HL-60 (cell line): ENCODE data around the gene KRT73.

Source experiments
- GABPA ChIP-seq: IDR thresholded peaks from 2 replicates; pipeline ENCODE4 v1.6.1; 2012; ENCODE audit warnings: low read depth
- POLR2AphosphoS5 ChIP-seq: IDR thresholded peaks from 2 replicates; pipeline ENCODE4 v1.6.1; 2012; ENCODE audit warnings: low read depth
- REST ChIP-seq: IDR thresholded peaks from 2 replicates; pipeline ENCODE4 v1.6.1; 2012; ENCODE audit warnings: low read depth; ENCODE audit not compliant: insufficient replicate concordance
- SPI1 ChIP-seq: IDR thresholded peaks from 2 replicates; pipeline ENCODE4 v1.6.1; 2012; ENCODE audit warnings: low read depth, mild to moderate bottlenecking, borderline replicate concordance
- TF ChIP-seq, protein P1 (sequence below): IDR thresholded peaks from one replicate; pipeline ENCODE4 v1.5.1; 2011; ENCODE audit warnings: low read length, control low read depth, inconsistent platforms; ENCODE audit not compliant: insufficient read depth

DNA sequence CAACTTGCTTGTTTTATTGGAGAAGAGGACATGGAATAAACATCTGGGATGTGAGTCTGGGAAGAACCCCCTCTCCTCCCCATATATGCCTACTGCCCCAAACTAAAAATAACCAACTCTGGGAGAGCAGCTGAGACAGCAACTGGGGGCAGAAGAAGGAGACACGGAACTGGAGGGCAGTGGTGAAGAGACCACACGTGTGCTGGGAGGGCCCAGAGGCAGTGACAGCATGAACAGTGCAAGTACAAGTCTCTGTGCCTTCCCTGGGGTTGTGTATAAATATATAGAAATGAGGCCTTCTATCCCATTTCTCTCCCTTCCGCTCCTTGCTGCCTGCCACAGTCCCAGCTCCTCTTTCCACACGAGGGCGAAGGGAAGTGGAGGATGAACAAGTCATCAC, 4.0 kb upstream of the KRT73 start:
- TF ChIP-seq, protein P1, sequence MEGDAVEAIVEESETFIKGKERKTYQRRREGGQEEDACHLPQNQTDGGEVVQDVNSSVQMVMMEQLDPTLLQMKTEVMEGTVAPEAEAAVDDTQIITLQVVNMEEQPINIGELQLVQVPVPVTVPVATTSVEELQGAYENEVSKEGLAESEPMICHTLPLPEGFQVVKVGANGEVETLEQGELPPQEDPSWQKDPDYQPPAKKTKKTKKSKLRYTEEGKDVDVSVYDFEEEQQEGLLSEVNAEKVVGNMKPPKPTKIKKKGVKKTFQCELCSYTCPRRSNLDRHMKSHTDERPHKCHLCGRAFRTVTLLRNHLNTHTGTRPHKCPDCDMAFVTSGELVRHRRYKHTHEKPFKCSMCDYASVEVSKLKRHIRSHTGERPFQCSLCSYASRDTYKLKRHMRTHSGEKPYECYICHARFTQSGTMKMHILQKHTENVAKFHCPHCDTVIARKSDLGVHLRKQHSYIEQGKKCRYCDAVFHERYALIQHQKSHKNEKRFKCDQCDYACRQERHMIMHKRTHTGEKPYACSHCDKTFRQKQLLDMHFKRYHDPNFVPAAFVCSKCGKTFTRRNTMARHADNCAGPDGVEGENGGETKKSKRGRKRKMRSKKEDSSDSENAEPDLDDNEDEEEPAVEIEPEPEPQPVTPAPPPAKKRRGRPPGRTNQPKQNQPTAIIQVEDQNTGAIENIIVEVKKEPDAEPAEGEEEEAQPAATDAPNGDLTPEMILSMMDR = no peak
- TF ChIP-seq POLR2AphosphoS5 (no peak), REST (no peak), GABPA (no peak), SPI1 (no peak)
